DND-41 (cell line): ENCODE data around the gene DAZ1.
"Not testable (repeated sequence)": the region's sequence is repeated elsewhere in the genome, so short reads cannot be mapped to it uniquely, and the experiment has no call there.

Experiments
- EZH2 ChIP-seq: IDR thresholded peaks from 3 replicates; pipeline ENCODE4 v1.6.1; 2012; ENCODE audit warnings: borderline replicate concordance, low read depth, mild to moderate bottlenecking, moderate library complexity, low read length, inconsistent platforms; ENCODE audit not compliant: severe bottlenecking
- TF ChIP-seq, protein P1 (sequence below): IDR thresholded peaks from 2 replicates; pipeline ENCODE4 v1.5.1; 2012; ENCODE audit warnings: borderline replicate concordance, low read length, moderate library complexity, mild to moderate bottlenecking; ENCODE audit not compliant: poor library complexity, severe bottlenecking; ENCODE audit errors: extremely low read depth

- TF ChIP-seq, protein P1, sequence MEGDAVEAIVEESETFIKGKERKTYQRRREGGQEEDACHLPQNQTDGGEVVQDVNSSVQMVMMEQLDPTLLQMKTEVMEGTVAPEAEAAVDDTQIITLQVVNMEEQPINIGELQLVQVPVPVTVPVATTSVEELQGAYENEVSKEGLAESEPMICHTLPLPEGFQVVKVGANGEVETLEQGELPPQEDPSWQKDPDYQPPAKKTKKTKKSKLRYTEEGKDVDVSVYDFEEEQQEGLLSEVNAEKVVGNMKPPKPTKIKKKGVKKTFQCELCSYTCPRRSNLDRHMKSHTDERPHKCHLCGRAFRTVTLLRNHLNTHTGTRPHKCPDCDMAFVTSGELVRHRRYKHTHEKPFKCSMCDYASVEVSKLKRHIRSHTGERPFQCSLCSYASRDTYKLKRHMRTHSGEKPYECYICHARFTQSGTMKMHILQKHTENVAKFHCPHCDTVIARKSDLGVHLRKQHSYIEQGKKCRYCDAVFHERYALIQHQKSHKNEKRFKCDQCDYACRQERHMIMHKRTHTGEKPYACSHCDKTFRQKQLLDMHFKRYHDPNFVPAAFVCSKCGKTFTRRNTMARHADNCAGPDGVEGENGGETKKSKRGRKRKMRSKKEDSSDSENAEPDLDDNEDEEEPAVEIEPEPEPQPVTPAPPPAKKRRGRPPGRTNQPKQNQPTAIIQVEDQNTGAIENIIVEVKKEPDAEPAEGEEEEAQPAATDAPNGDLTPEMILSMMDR, result not testable (repeated sequence)
- not testable (repeated sequence) for TF ChIP-seq EZH2
These were observed 11.9 kb upstream of the DAZ1 start for GRCh38 chrY:23210681-23211080.
